HepG2 (cell line): ENCODE results near the gene AMPD2. TPM values are rescaled to one million over a fixed set of nuclear protein-coding genes. Genes with fewer than 3 reads are reported as not detected.

ENCODE experiments used
- ATAC-seq: fragments of 200-7000 bp; cut with Tn5 transposase; 3 replicates; pipeline ENCODE4 v1.9.1; 2020; ENCODE audit warnings: mild to moderate bottlenecking, moderate library complexity
- BruUV-seq: library from RNA; stranded (reverse); fragments of 400-500 nt; replicated peaks from 2 replicates; lab custom pipeline; 2021; lab: Mats Ljungman, UMichigan
- CTCF ChIA-PET: fragments of 300-600 bp; formaldehyde crosslinking; extraction: SDS; loops from one replicate; lab custom pipeline; 2021; ENCODE audit warnings: low total read pairs, inconsistent platforms, low intra/inter-chr PET ratio; lab: Yijun Ruan, JAX
- POLR2A ChIA-PET: fragments of 350-600 bp; sonication (Branson Sonifier 250); formaldehyde crosslinking; loops from one replicate; lab custom pipeline; 2020; ENCODE audit warnings: antibody characterized with exemption, inconsistent platforms; lab: Yijun Ruan, JAX
- DNase-seq: peaks from one replicate; pipeline ENCODE4 v3.0.0-alpha.2; 2015; ENCODE audit warnings: low spot score
- FAIRE-seq: peaks from 3 replicates; lab custom pipeline; 2011; peaks lifted over from hg19 to GRCh38; lab: Jason Lieb, UNC
- H2AFZ ChIP-seq: one replicate; pipeline ENCODE4 v1.6.1; 2011; ENCODE audit warnings: low read length, inconsistent platforms
- H3K27ac ChIP-seq: fragments of 300-600 bp; 3 replicates; pipeline ENCODE4 v1.8.0; 2011; ENCODE audit warnings: mixed run types, mild to moderate bottlenecking, mixed read lengths, low read length, inconsistent platforms; ENCODE audit not compliant: insufficient read depth; ENCODE audit errors: extremely low read length
- H3K27me3 ChIP-seq, 2 experiments: fragments of 200-600 bp in 1 of 2; 2 replicates in 1 of 2; 3 replicates in 1 of 2; pipeline versions ENCODE4 v1.6.0 to v1.8.0; 2011; ENCODE audit warnings: low read length in 2 of 2, mild to moderate bottlenecking in 2 of 2, moderate library complexity in 2 of 2, inconsistent platforms in 1 of 2; ENCODE audit not compliant: insufficient read depth in 2 of 2, control insufficient read depth in 1 of 2
- H3K36me3 ChIP-seq, 2 experiments: fragments of 200-600 bp in 1 of 2; replicated peaks in 1 of 2; 2 replicates in 1 of 2; 3 replicates in 1 of 2; pipeline versions ENCODE4 v1.5.1 to v1.8.0; 2011; ENCODE audit warnings: low read length in 2 of 2, inconsistent platforms in 1 of 2; ENCODE audit not compliant: insufficient read depth in 2 of 2, control insufficient read depth in 1 of 2
- H3K4me1 ChIP-seq: 2 replicates; pipeline ENCODE4 v1.5.1; 2012; ENCODE audit warnings: low read length, inconsistent platforms; ENCODE audit not compliant: insufficient read depth
- H3K4me2 ChIP-seq: 2 replicates; pipeline ENCODE4 v1.6.0; 2011; ENCODE audit warnings: low read depth, low read length, inconsistent platforms
- H3K4me3 ChIP-seq, 3 experiments: fragments of 200-600 bp in 1 of 3; sonication (generic), shearing (Covaris generic) in 1 of 3; replicated peaks in 1 of 3; 2 replicates each; pipeline ENCODE4 v1.5.1; 2011 to 2016; ENCODE audit warnings: low read length in 3 of 3, inconsistent platforms in 2 of 3, low read depth in 2 of 3, mild to moderate bottlenecking in 2 of 3, control low read depth in 1 of 3, mixed read lengths in 1 of 3; ENCODE audit not compliant: insufficient read depth in 1 of 3
- H3K79me2 ChIP-seq: one replicate; pipeline ENCODE4 v1.6.1; 2011; ENCODE audit warnings: low read length, inconsistent platforms; ENCODE audit not compliant: insufficient read depth
- H3K9ac ChIP-seq: 2 replicates; pipeline ENCODE4 v1.6.0; 2011; ENCODE audit warnings: mild to moderate bottlenecking, low read depth, low read length, inconsistent platforms; ENCODE audit not compliant: insufficient read depth
- H3K9me3 ChIP-seq: 2 replicates; pipeline ENCODE4 v1.5.1; 2012; ENCODE audit warnings: mild to moderate bottlenecking, low read length
- H4K20me1 ChIP-seq: 2 replicates; pipeline ENCODE4 v1.6.0; 2011; ENCODE audit warnings: inconsistent platforms, mild to moderate bottlenecking, low read length, moderate library complexity; ENCODE audit not compliant: insufficient read depth
- BHLHE40 ChIP-seq: IDR thresholded peaks from 2 replicates; pipeline ENCODE4 v1.6.1; 2011; ENCODE audit warnings: low read length, improper control_type of control experiment
- GMEB1 ChIP-seq: sonication (generic); formaldehyde crosslinking; IDR thresholded peaks from 2 replicates; pipeline ENCODE4 v1.5.1; 2020; ENCODE audit warnings: missing genetic modification reagents, mild to moderate bottlenecking, borderline replicate concordance
- PLSCR1 ChIP-seq: sonication (generic); formaldehyde crosslinking; IDR thresholded peaks from 2 replicates; pipeline ENCODE4 v1.5.0; 2020; ENCODE audit warnings: missing genetic modification reagents, mild to moderate bottlenecking, borderline replicate concordance
- ZGPAT ChIP-seq: IDR thresholded peaks from 2 replicates; pipeline ENCODE4 v1.6.1; 2016; ENCODE audit warnings: mild to moderate bottlenecking
- ZNF383 ChIP-seq: sonication (generic); formaldehyde crosslinking; IDR thresholded peaks from 2 replicates; pipeline ENCODE4 v1.4.0; 2020; ENCODE audit warnings: missing genetic modification reagents, mild to moderate bottlenecking, borderline replicate concordance
- ZNF816 ChIP-seq: sonication (generic); formaldehyde crosslinking; IDR thresholded peaks from 2 replicates; pipeline ENCODE4 v1.8.0; 2022; ENCODE audit warnings: missing genetic modification reagents, mild to moderate bottlenecking, borderline replicate concordance
- WGBS: methylation state at CpG from one replicate; pipeline ENCODE4 v1.1.6; 2017; ENCODE audit warnings: low lambda C conversion rate; 5-methylcytosine and 5-hydroxymethylcytosine counted together
- in situ Hi-C: cut with HindIII; loops from 2 replicates; pipeline ENCODE4 v1.10.0; 2017; ENCODE audit warnings: low pct_unique_long_range_greater_than_20kb; ENCODE audit not compliant: extremely low pct_ligation_motif_present
- intact Hi-C: fragments of 100-400 bp; cut with micrococcal nuclease; formaldehyde crosslinking; loops from one replicate; pipeline ENCODE4 v1.10.0; 2022; ENCODE audit not compliant: unreplicated experiment
- polyA plus RNA-seq, 8 experiments: library from polyadenylated mRNA; depleted of rRNA in 3 of 8; stranded (reverse) in 7 of 8; unstranded in 1 of 8; fragments of >200 nt; fragmentation: Illumina TruSeq in 4 of 8; extraction: Trizol in 4 of 8; gene quantifications; 2 replicates each; pipeline versions ENCODE4 v1.2.1 to v1.2.3, GENCODE V29; 2011 to 2016; ENCODE audit warnings: low read depth in 4 of 8, missing spikeins in 1 of 8, mixed read lengths in 1 of 8; ENCODE audit not compliant: insufficient read depth in 1 of 8
- total RNA-seq, 5 experiments: library from RNA; depleted of rRNA; stranded (reverse); fragments of >200 nt; fragmentation: Illumina TruSeq; extraction: Trizol; gene quantifications; 2 replicates each; pipeline ENCODE4 v1.2.3, GENCODE V29; 2016; ENCODE audit warnings: low read depth in 1 of 5
- TF ChIP-seq, protein P1 (sequence below): sonication (generic); formaldehyde crosslinking; IDR thresholded peaks from 2 replicates; pipeline ENCODE4 v1.8.0; 2022; ENCODE audit warnings: missing genetic modification reagents, low read depth, mild to moderate bottlenecking, borderline replicate concordance
- TF ChIP-seq, protein P2 (sequence below): IDR thresholded peaks from 2 replicates; pipeline ENCODE4 v1.6.1; 2012; ENCODE audit warnings: inconsistent platforms

Gene AMPD2
- total and polyA plus RNA-seq, 2 of the 13 experiments (the other 11 are each of a cell fraction or from before 2014, with no cell fraction given): 62.3 to 82.0 TPM

- Histone ChIP-seq H3K9ac (no peak overlapping the region), H3K9me3 (no peaks in the 10 kb centered on the region), H4K20me1 (no peaks in the 10 kb centered on the region), H2AFZ (no peak overlapping the region), H3K36me3 (peaks cover 10% of the 10 kb centered on the region in 2 experiments), H3K4me2 (peak overlapping the region; percentile 76), H3K4me1 (peaks cover 27% of the 10 kb centered on the region), H3K4me3 (peak overlapping the region in 1 of 3 experiments; percentile 52; a peak in 2 of 6 replicates), H3K79me2 (no peaks in the 10 kb centered on the region), H3K27me3 (no peaks in the 10 kb centered on the region), H3K27ac (peak overlapping the region; percentile 39)
- intact Hi-C loops (no loop called here), in situ Hi-C loops (no loop called here)
- 73% methylated on average over 2 of the region's 2 CpGs for WGBS
- no TSS peak for BruUV-seq
- POLR2A ChIA-PET: interaction anchor here (0.9 to 2.2 kb wide), 7 partner anchors 10 to 90 kb away, joined by 3 to 14 read pairs (median 4); partner anchors contain the start of genes AMPD2, GNAI3, GNAT2 and GSTM4
- FAIRE-seq: no peak
- TF ChIP-seq ZNF816 (CRISPR knock-in tag) (no peak), PLSCR1 (CRISPR knock-in tag) (no peak)
- ATAC-seq: no peak; the same call in 2 of the 3 replicates
- DNase-seq: no peak
- CTCF ChIA-PET: no interaction called here
Observed at GRCh38 chr1:109635862-109636200, 16.2 kb downstream of the AMPD2 start.

DNA sequence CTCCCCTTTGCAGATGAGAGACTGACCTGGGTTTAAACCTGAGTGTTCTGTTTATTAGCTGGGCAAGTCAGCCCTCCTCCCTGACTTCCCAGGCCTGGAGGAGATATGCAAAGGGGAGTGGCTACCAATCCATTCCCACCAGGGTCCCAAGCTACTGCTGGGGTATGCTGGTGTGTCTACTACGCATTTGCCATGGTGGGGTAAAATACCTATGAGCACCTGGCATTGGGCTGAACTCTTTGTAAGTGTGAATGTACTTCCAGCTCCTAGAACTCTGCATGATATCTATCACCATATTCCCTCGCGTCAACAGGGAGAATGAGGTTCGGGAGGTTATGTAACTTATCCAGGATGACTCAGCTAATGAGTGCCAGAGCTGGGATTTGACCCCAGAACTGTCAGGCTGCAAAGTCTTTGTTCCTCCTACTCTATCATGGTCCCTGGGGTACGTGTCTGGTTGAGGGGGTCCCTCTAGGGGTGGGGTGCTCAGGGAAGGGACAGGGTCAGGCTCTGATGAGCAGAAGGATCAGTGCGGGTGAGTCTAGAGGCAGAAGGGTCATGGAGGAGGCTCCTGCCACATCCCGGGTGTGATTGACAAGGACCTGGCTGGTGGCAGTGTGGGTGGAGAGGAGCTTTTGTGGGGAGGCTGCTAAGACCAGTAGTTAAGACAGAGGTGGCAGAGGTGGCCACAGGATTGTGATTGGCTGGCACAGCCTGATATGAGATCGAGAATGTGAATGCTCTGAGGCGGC, 16.7 kb downstream of the AMPD2 start:
- Histone ChIP-seq H3K4me1 (peaks cover 27% of the 10 kb centered on the region), H3K9ac (no peak overlapping the region), H3K79me2 (no peaks in the 10 kb centered on the region), H2AFZ (no peak overlapping the region), H3K27ac (peak overlapping the region; percentile 39), H3K4me3 (peak overlapping the region in 2 of 3 experiments; percentile 24 to 52; a peak in 3 of 6 replicates), H3K36me3 (peaks cover 5 to 6% of the 10 kb centered on the region in 2 experiments; a peak in 3 of 5 replicates), H3K9me3 (no peaks in the 10 kb centered on the region), H4K20me1 (no peaks in the 10 kb centered on the region), H3K4me2 (peak overlapping the region; percentile 76), H3K27me3 (no peaks in the 10 kb centered on the region)
- CTCF ChIA-PET: no interaction called here
- peak; percentile 35 for ATAC-seq
- DNase-seq: peak; percentile 46
- no TSS peak for BruUV-seq
- POLR2A ChIA-PET: interaction anchor here (0.9 to 2.2 kb wide), 7 partner anchors 11 to 127 kb away, joined by 3 to 14 read pairs (median 4); partner anchors contain the start of genes AMPD2, EPS8L3, GNAI3 and GNAT2
- WGBS: 25% methylated on average over 8 of the region's 9 CpGs
- FAIRE-seq: peak; percentile 76
- intact Hi-C loops: no loop called here
- in situ Hi-C loops: no loop called here
- no peak for TF ChIP-seq BHLHE40
- no peak for TF ChIP-seq GMEB1 (CRISPR knock-in tag)
- TF ChIP-seq ZNF383 (CRISPR knock-in tag): no peak
- TF ChIP-seq ZGPAT (CRISPR knock-in tag): no peak
- TF ChIP-seq, protein P1, sequence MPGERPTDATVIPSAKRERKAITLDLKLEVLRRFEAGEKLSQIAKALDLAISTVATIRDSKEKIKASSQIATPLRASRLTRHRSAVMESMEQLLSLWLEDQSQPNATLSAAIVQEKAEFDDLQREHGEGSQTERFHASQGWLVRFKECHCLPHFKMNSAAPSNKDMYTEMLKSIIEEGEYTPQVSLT (CRISPR knock-in tag): no peak
- TF ChIP-seq, protein P2, sequence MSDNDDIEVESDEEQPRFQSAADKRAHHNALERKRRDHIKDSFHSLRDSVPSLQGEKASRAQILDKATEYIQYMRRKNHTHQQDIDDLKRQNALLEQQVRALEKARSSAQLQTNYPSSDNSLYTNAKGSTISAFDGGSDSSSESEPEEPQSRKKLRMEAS: 0 out of 2 replicates have a peak, but pooled peaks have one; percentile 8
